ENCODE measurements around the gene CACNA1B.

Gene CACNA1B

GRCh38 chr9:138047469-138048040 is 170.0 kb downstream of the CACNA1B start:
- H3K27me3 ChIP-seq = no peaks in the 10 kb centered on the region
- peaks cover 0 to 24% (median 18%) of the 10 kb centered on the region in 10 experiments; a peak in 15 of 20 replicates for H3K4me1 ChIP-seq
- H3K27ac ChIP-seq = no peak overlapping the region
- H3K4me2 ChIP-seq = no peak overlapping the region
- no peaks in the 10 kb centered on the region; a peak in 2 of 22 replicates for H4K20me1 ChIP-seq
- H3K9me3 ChIP-seq (replicated peaks in 1 of 11) = no peaks in the 10 kb centered on the region
- no peak overlapping the region for H3K4me3 ChIP-seq
- no peaks in the 10 kb centered on the region for H3K36me3 ChIP-seq
- H3K9ac ChIP-seq = no peak overlapping the region
- no peak for TF ChIP-seq Cebpa-rat (IDR thresholded peaks at IDR 0.05)

- no peaks in the 10 kb centered on the region for H3K36me3 ChIP-seq
- H3K27me3 ChIP-seq = no peaks in the 10 kb centered on the region
- H3K4me2 ChIP-seq = no peak overlapping the region
- H3K27ac ChIP-seq = no peak overlapping the region
- no peak overlapping the region for H3K9ac ChIP-seq
- H3K4me3 ChIP-seq = no peak overlapping the region
- TF ChIP-seq Cebpa-rat (IDR thresholded peaks at IDR 0.05) = no peak
- peaks cover 0 to 24% (median 18%) of the 10 kb centered on the region in 10 experiments; a peak in 15 of 20 replicates for H3K4me1 ChIP-seq
- no peaks in the 10 kb centered on the region; a peak in 2 of 22 replicates for H4K20me1 ChIP-seq
- H3K9me3 ChIP-seq (replicated peaks in 1 of 11) = no peaks in the 10 kb centered on the region
These were observed 170.6 kb downstream of the CACNA1B start for GRCh38 chr9:138048184-138048583.

- Histone ChIP-seq H3K9me3 (replicated peaks in 1 of 11) (no peaks in the 10 kb centered on the region), H3K9ac (no peak overlapping the region)
- no peak for TF ChIP-seq Cebpa-rat (IDR thresholded peaks at IDR 0.05)
These were observed 171.7 kb downstream of the CACNA1B start for GRCh38 chr9:138049085-138049778.

GRCh38 chr9:138049779-138050471 is 172.3 kb downstream of the CACNA1B start:
- Histone ChIP-seq H3K27ac (no peak overlapping the region), H4K20me1 (no peaks in the 10 kb centered on the region; a peak in 1 of 22 replicates), H3K9ac (no peak overlapping the region), H3K27me3 (no peaks in the 10 kb centered on the region), H3K4me1 (peaks cover 0 to 24% (median 18%) of the 10 kb centered on the region in 10 experiments; a peak in 15 of 20 replicates), H3K4me3 (no peak overlapping the region), H3K9me3 (replicated peaks in 1 of 11) (no peaks in the 10 kb centered on the region), H3K36me3 (no peaks in the 10 kb centered on the region), H3K4me2 (no peak overlapping the region)
- TF ChIP-seq Cebpa-rat (IDR thresholded peaks at IDR 0.05) = no peak

More at GRCh38 chr9:138049085-138049778, 171.7 kb downstream of the CACNA1B start:
- no peak overlapping the region for H3K27ac ChIP-seq
- H3K4me3 ChIP-seq = no peak overlapping the region
- H4K20me1 ChIP-seq = no peaks in the 10 kb centered on the region; a peak in 1 of 22 replicates
- H3K4me1 ChIP-seq = peaks cover 0 to 24% (median 18%) of the 10 kb centered on the region in 10 experiments; a peak in 15 of 20 replicates
- H3K4me2 ChIP-seq = no peak overlapping the region
- no peaks in the 10 kb centered on the region for H3K36me3 ChIP-seq
- H3K27me3 ChIP-seq = no peaks in the 10 kb centered on the region

GRCh38 chr9:138050472-138051330 is 173.1 kb downstream of the CACNA1B start:
- H3K4me2 ChIP-seq = no peak overlapping the region
- no peak for TF ChIP-seq Cebpa-rat (IDR thresholded peaks at IDR 0.05)
- H3K9me3 ChIP-seq (replicated peaks in 1 of 11) = no peaks in the 10 kb centered on the region
- no peak overlapping the region for H3K4me3 ChIP-seq
- no peak overlapping the region for H3K27ac ChIP-seq
- H3K9ac ChIP-seq = no peak overlapping the region
- H3K4me1 ChIP-seq = peaks cover 0 to 16% (median 13%) of the 10 kb centered on the region in 10 experiments; a peak in 15 of 20 replicates
- H3K27me3 ChIP-seq = no peaks in the 10 kb centered on the region
- no peaks in the 10 kb centered on the region for H3K36me3 ChIP-seq
- H4K20me1 ChIP-seq = no peaks in the 10 kb centered on the region; a peak in 1 of 22 replicates

- no peaks in the 10 kb centered on the region for H3K27me3 ChIP-seq
- H3K4me3 ChIP-seq = no peak overlapping the region
- no peaks in the 10 kb centered on the region for H3K36me3 ChIP-seq
These were observed 174.2 kb downstream of the CACNA1B start for GRCh38 chr9:138051586-138052321.

GRCh38 chr9:138052322-138052615 is 174.7 kb downstream of the CACNA1B start:
- no peaks in the 10 kb centered on the region for H3K36me3 ChIP-seq
- H3K4me1 ChIP-seq = peaks cover 0 to under 1% (median 0%) of the 10 kb centered on the region in 10 experiments; a peak in 1 of 20 replicates
- H3K27me3 ChIP-seq = no peaks in the 10 kb centered on the region
- no peak overlapping the region for H3K9ac ChIP-seq
- no peak overlapping the region for H3K27ac ChIP-seq
- no peak overlapping the region for H3K4me3 ChIP-seq
- H3K9me3 ChIP-seq (replicated peaks in 1 of 11) = no peaks in the 10 kb centered on the region
- no peak overlapping the region for H3K4me2 ChIP-seq
- TF ChIP-seq Cebpa-rat (IDR thresholded peaks at IDR 0.05) = no peak
- H4K20me1 ChIP-seq = no peaks in the 10 kb centered on the region

More at GRCh38 chr9:138051586-138052321, 174.2 kb downstream of the CACNA1B start:
- no peak overlapping the region for H3K4me2 ChIP-seq
- no peaks in the 10 kb centered on the region for H4K20me1 ChIP-seq
- TF ChIP-seq Cebpa-rat (IDR thresholded peaks at IDR 0.05) = no peak
- H3K4me1 ChIP-seq = peaks cover 0 to 6% (median 2%) of the 10 kb centered on the region in 10 experiments; a peak in 12 of 20 replicates
- no peaks in the 10 kb centered on the region for H3K9me3 ChIP-seq (replicated peaks in 1 of 11)
- H3K9ac ChIP-seq = no peak overlapping the region
- H3K27ac ChIP-seq = no peak overlapping the region

- Histone ChIP-seq H3K36me3 (no peaks in the 10 kb centered on the region), H3K27me3 (no peaks in the 10 kb centered on the region), H3K9ac (no peak overlapping the region), H3K4me2 (no peak overlapping the region), H3K9me3 (replicated peaks in 1 of 11) (no peaks in the 10 kb centered on the region), H3K27ac (no peak overlapping the region), H3K4me1 (no peaks in the 10 kb centered on the region), H4K20me1 (no peaks in the 10 kb centered on the region), H3K4me3 (no peak overlapping the region)
- TF ChIP-seq Cebpa-rat (IDR thresholded peaks at IDR 0.05) = no peak
These were observed 175.2 kb downstream of the CACNA1B start for GRCh38 chr9:138052635-138053320.

Data from BLaER1 treated with 17β-estradiol and CSF1 and Interleukin-3, amounts not matched to agents 10 nM and 100 nM (cell line).